Esophagus squamous epithelium (tissue), 5 donors: ENCODE data around the gene PANX2. TPM values are rescaled to one million over a fixed set of nuclear protein-coding genes. Genes with fewer than 3 reads are reported as not detected.

ENCODE experiments used
- DNase-seq: peaks from one replicate; lab custom pipeline; 2025; lab: John Stamatoyannopoulos, UW
- H3K27ac ChIP-seq, 4 donors: fragments of 200-600 bp; sonication (generic); one replicate each; pipeline ENCODE4 v1.5.1; 2016 to 2019; ENCODE audit warnings: mild to moderate bottlenecking in 1 of 4
- H3K27me3 ChIP-seq, 4 donors: fragments of 200-600 bp; sonication (generic); 1 replicate in 3 of 4; 2 replicates in 1 of 4; pipeline versions ENCODE4 v1.5.1 to v1.6.0; 2017 to 2021; ENCODE audit warnings: antibody characterized with exemption in 1 of 4
- H3K36me3 ChIP-seq, 3 donors: fragments of 200-600 bp; sonication (generic); one replicate each; pipeline ENCODE4 v1.5.1; 2016 to 2019
- H3K4me1 ChIP-seq, 3 donors: fragments of 200-600 bp; sonication (generic); one replicate each; pipeline ENCODE4 v1.5.1; 2017 to 2019
- H3K4me3 ChIP-seq, 4 donors: fragments of 200-600 bp; sonication (generic); 1 replicate in 3 of 4; 2 replicates in 1 of 4; pipeline ENCODE4 v1.5.1; 2016 to 2019; ENCODE audit warnings: mild to moderate bottlenecking in 2 of 4, moderate library complexity in 1 of 4
- H3K9me3 ChIP-seq, 3 donors: fragments of 200-600 bp; sonication (generic); one replicate each; pipeline ENCODE4 v1.5.1; 2016 to 2019
- CTCF ChIP-seq, 6 experiments: fragments of 450-650 bp in 4 of 6; fragments of 200-600 bp in 2 of 6; sonication (generic) in 2 of 6; IDR thresholded peaks; one replicate each; pipeline ENCODE4 v1.5.1; 2016 to 2019; ENCODE audit warnings: antibody characterized with exemption in 6 of 6, mild to moderate bottlenecking in 4 of 6, moderate library complexity in 4 of 6
- POLR2A ChIP-seq, 4 donors: fragments of 450-650 bp; IDR thresholded peaks; one replicate each; pipeline ENCODE4 v1.6.1; 2017; ENCODE audit warnings: antibody characterized with exemption in 4 of 4, mild to moderate bottlenecking in 4 of 4, moderate library complexity in 3 of 4
- WGBS, 2 donors: methylation state at CpG; one replicate each; pipeline ENCODE4 v1.1.5; 2018; 5-methylcytosine and 5-hydroxymethylcytosine counted together
- intact Hi-C: fragments of 100-400 bp; cut with DNase I; formaldehyde crosslinking; loops from one replicate; pipeline ENCODE4 v1.15.0; 2022
- total RNA-seq, 4 donors: library from RNA; depleted of rRNA; stranded (reverse); fragments of >200 nt; gene quantifications; one replicate each; pipeline ENCODE4 v1.1.0, GENCODE V29; 2016
- donor health status: DM: yes; HTN: yes; CAD: no.

The PANX2 gene
- total RNA-seq, 4 donors from 2014 or later = 1.6 to 4.5 (median 3.4) TPM

DNA sequence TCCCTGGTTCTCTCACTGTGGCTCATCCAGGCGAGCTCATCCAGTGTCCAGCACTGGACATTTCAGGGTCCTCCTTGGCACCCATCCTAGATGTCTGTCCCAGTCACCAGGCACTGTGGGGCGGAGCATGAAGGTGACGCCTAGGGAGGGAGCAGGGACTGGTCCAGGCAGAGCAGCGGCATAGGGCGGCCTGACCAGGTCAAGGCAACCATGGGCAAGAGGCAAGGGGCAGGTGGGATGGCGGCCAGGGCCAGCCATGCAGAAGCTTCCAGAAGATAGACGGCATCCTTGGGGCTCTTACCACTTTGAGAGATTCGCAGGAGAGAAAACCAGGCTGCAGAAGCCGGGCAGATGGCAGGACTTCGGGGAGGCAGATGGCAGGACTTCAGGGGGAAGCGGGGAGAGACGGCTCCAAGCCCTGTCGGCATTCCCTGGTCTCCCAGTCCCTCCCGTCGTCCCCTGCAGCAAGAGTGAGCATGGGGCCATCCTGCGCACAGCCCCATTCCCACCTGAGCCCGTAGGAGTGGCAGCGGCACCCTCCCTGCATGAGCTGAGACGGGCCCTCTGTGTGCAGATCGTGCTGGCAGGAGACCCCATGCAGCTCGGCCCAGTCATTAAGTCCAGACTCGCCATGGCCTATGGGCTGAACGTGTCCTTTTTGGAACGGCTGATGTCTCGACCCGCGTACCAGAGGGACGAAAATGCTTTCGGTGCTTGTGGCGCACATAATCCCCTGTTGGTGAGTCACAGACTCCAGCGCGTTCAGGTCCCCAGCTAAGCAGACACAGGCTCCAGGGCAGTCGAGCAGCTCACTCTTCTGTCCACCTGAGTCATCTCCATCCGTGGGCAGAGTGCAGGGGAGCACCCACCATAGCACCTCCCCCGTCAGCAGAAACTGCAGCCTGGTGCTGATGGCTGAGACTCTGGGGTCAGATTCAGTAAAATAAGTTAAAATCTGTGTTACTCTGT lies 20.1 kb upstream of the PANX2 start:
- Histone ChIP-seq H3K36me3 (no peaks in the 10 kb centered on the region), H3K4me3 (no peak overlapping the region), H3K9me3 (no peaks in the 10 kb centered on the region), H3K27me3 (peaks cover 0 to 17% (median 0%) of the 10 kb centered on the region in 4 donors), H3K27ac (no peak overlapping the region), H3K4me1 (peaks cover 0 to 10% (median 0%) of the 10 kb centered on the region in 3 donors)
- TF ChIP-seq CTCF (IDR thresholded peaks at IDR 0.05) (no peak), POLR2A (IDR thresholded peaks at IDR 0.05) (no peak)
- intact Hi-C loops = loop anchor here (5.0 kb wide), 1 partner anchor 62 kb away; no protein-coding TSS in a partner anchor
- no peak for DNase-seq
- 65 to 71% methylated on average over 17 to 22 of the region's 35 CpGs for WGBS, 2 donors

- WGBS, 2 donors = 85% methylated on average over 5 to 8 of the region's 33 CpGs
- DNase-seq = no peak
- intact Hi-C loops = loop anchor here (5.0 kb wide), 1 partner anchor 60 kb away; no protein-coding TSS in a partner anchor
- Histone ChIP-seq H3K27me3 (peaks cover 0 to 8% (median 0%) of the 10 kb centered on the region in 4 donors), H3K9me3 (no peaks in the 10 kb centered on the region), H3K27ac (no peak overlapping the region), H3K36me3 (no peaks in the 10 kb centered on the region), H3K4me1 (peaks cover 0 to 2% (median 0%) of the 10 kb centered on the region in 3 donors), H3K4me3 (no peak overlapping the region)
- no peak for TF ChIP-seq CTCF (IDR thresholded peaks at IDR 0.05)
- TF ChIP-seq POLR2A (IDR thresholded peaks at IDR 0.05) = no peak
Observed at GRCh38 chr22:50151571-50152537, 18.7 kb upstream of the PANX2 start.

- no peak for TF ChIP-seq CTCF (IDR thresholded peaks at IDR 0.05)
- no peak for TF ChIP-seq POLR2A (IDR thresholded peaks at IDR 0.05)
- 83 to 94% methylated on average over 2 to 11 of the region's 25 CpGs for whole genome bisulfite sequencing, 2 donors
- Histone ChIP-seq H3K9me3 (no peaks in the 10 kb centered on the region), H3K36me3 (no peaks in the 10 kb centered on the region), H3K4me3 (no peak overlapping the region), H3K4me1 (peaks cover 0 to 6% (median 0%) of the 10 kb centered on the region in 3 donors), H3K27me3 (peaks cover 0 to 8% (median 0%) of the 10 kb centered on the region in 4 donors), H3K27ac (no peak overlapping the region)
- intact Hi-C loops = loop anchor here (5.0 kb wide), 1 partner anchor 59 kb away; no protein-coding TSS in a partner anchor
- DNase-seq = no peak
Observed at GRCh38 chr22:50153056-50153755, 17.3 kb upstream of the PANX2 start.

DNA sequence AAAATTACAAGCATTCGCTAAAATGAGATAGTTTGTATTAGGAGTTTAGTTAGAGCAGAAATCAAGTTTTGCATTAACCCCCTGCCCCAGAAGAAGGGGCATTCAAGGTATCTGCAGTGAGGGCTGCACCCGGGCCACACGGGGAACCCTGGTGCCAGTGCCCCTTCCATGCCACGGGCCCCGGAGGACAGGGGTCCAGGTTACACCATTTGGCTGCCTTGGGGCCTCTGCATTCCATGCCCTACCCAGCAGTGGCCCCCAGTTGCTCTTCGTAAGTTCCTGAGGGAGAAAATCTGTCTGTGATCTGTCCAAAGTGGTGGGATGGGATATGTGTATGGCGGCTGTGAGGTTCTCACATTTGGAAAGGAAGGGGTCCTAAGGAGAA lies 16.8 kb upstream of the PANX2 start:
- Histone ChIP-seq H3K27ac (no peak overlapping the region), H3K27me3 (peaks cover 0 to 8% (median 0%) of the 10 kb centered on the region in 4 donors), H3K9me3 (no peaks in the 10 kb centered on the region), H3K36me3 (no peaks in the 10 kb centered on the region), H3K4me1 (peaks cover 0 to 9% (median 0%) of the 10 kb centered on the region in 3 donors), H3K4me3 (no peak overlapping the region)
- DNase-seq = no peak
- intact Hi-C loops = loop anchor here (5.0 kb wide), 1 partner anchor 59 kb away; no protein-coding TSS in a partner anchor
- WGBS, 2 donors = 82 to 94% methylated on average over 3 to 6 of the region's 7 CpGs
- TF ChIP-seq POLR2A (IDR thresholded peaks at IDR 0.05) (no peak), CTCF (IDR thresholded peaks at IDR 0.05) (no peak)
